Stimulated activated naive B cell treated with anti-CD40 and anti-IgM and Interleukin-4, amounts not matched to agents 10 μg/mL and 1 μg/mL and 100 μg/mL, for 72 hours (primary cell): ENCODE results near the gene OR52N2.

Source experiments
- ATAC-seq, 2 donors: fragments of 150-1000 bp; cut with Tn5 transposase; replicated peaks; 2 replicates each; pipeline ENCODE4 v1.10.0; 2021; ENCODE audit warnings: moderate library complexity in 1 of 2
- DNase-seq: peaks from one replicate; pipeline ENCODE4 v3.0.0; 2021
- H3K27ac Mint-ChIP-seq: one replicate; pipeline ENCODE4 v1.8.0; 2022; ENCODE audit warnings: mild to moderate bottlenecking, mixed read lengths
- H3K27me3 Mint-ChIP-seq, 2 donors: one replicate each; pipeline ENCODE4 v1.8.0; 2022; ENCODE audit warnings: mixed read lengths in 2 of 2
- H3K36me3 Mint-ChIP-seq, 2 donors: one replicate each; pipeline ENCODE4 v1.8.0; 2022; ENCODE audit warnings: mixed read lengths in 2 of 2, mild to moderate bottlenecking in 1 of 2
- H3K4me1 Mint-ChIP-seq, 2 donors: one replicate each; pipeline ENCODE4 v1.8.0; 2022; ENCODE audit warnings: mixed read lengths in 2 of 2, mild to moderate bottlenecking in 1 of 2
- H3K4me3 Mint-ChIP-seq, 2 donors: one replicate each; pipeline ENCODE4 v1.8.0; 2022; ENCODE audit warnings: mild to moderate bottlenecking in 2 of 2, mixed read lengths in 2 of 2, moderate library complexity in 1 of 2
- H3K9me3 Mint-ChIP-seq, 2 donors: one replicate each; pipeline ENCODE4 v1.8.0; 2022; ENCODE audit warnings: mixed read lengths in 2 of 2, mild to moderate bottlenecking in 1 of 2

Gene OR52N2

DNA sequence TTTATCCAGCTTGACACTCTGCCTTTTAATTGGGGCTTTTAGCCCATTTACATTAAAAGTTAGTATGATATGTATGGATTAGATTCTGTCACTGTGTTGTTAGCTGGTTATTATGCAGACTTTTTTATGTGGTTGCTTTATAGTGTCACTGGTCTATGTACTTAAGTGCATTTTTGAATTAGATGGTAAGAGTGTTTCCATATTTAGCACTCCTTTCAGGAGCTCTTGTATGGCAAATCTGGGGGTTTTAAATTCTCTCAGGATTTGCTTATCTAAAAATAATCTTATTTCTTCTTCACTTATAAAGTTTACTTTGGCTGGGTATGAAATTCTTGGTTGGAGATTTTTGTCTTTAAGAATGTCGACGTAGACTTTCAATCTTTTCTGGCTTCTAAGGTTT lies 29.0 kb downstream of the OR52N2 start:
- DNase-seq (no peak), ATAC-seq (no peak)
- Mint-ChIP-seq H3K9me3 (peaks cover 0 to 2% of the 10 kb centered on the region in 2 donors), H3K36me3 (no peaks in the 10 kb centered on the region), H3K4me1 (no peaks in the 10 kb centered on the region), H3K27me3 (peaks cover 21 to 23% of the 10 kb centered on the region in 2 donors), H3K27ac (no peak overlapping the region), H3K4me3 (no peak overlapping the region)

DNA sequence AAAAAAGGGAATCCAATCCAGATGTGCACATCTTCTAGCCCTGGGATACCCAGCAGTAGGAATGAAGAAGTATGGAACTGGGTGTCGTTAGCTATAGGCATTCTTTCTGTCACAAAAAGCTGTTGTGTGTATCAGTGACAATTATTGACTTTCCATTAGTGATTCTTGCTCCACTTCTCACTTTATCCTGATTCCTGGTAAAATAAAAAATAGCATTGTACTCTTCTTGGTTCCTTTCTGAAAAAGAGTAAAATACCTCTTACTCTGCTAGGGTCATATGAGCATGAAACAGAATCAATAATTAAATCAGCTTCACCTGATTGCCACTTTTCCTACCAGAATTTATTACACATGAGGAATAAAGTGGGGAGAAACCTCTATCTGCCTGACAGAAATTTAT lies 33.1 kb downstream of the OR52N2 start, which contains the start of gene OR52E6:
Gene OR52E6 (minus strand): TSS at position 101 of the 400 bp plus-strand sequence. CDS start 0 bp downstream, at position 101.
- H3K4me3 Mint-ChIP-seq = no peak within 1 kb of the TSS
- no peak for DNase-seq
- no peak within 1 kb of the TSS for H3K27ac Mint-ChIP-seq
- H3K9me3 Mint-ChIP-seq = peaks cover 0 to 2% of the 10 kb centered on the region in 2 donors
- no peaks in the 10 kb centered on the region for H3K4me1 Mint-ChIP-seq
- no peaks in the 10 kb centered on the region for H3K36me3 Mint-ChIP-seq
- no peak for ATAC-seq
- H3K27me3 Mint-ChIP-seq = peaks cover 21 to 23% of the 10 kb centered on the region in 2 donors

DNA sequence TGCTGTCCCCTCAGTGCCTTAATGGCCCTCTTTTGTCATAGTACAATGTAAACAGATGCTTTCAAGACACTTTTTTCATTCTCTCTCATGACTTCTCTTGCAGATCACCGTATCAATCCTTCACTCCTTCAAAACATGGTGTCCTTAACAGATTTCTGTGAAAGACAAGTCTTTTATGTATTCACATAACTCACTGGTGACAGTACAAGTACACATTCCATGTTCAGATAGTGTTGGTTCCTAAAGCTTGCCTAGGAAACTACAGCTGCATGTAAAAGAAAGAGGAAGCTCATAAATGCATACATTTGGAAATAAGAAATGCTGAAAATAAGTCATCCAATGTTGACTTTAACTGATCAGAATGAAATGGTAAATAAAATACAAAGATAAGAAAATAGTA lies 38.0 kb downstream of the OR52N2 start:
- peaks cover 0 to 5% of the 10 kb centered on the region in 2 donors for H3K9me3 Mint-ChIP-seq
- H3K27ac Mint-ChIP-seq = no peak overlapping the region
- no peak overlapping the region for H3K4me3 Mint-ChIP-seq
- peaks cover 0 to 7% of the 10 kb centered on the region in 2 donors for H3K27me3 Mint-ChIP-seq
- DNase-seq (no peak), ATAC-seq (no peak)
- no peaks in the 10 kb centered on the region for H3K36me3 Mint-ChIP-seq
- no peaks in the 10 kb centered on the region for H3K4me1 Mint-ChIP-seq

DNA sequence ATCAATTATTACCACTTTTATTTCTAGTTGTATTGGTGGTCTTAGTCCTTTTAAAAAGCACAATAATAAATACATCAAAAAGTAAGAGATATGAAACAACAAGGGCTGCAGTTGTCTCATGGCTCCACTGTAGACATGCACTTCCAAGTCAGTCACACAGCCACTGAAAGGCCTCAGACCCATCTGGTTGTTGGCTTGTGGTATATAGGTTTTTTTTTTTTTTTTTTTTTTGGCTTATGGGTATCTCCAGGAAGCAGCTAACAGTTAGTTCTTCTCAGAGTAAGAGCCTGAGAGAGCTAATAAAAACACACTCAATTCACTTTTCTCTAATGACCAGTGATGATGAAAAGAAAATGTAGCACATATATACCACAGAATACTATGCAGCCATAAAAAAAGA lies 39.0 kb downstream of the OR52N2 start:
- peaks cover 0 to 8% of the 10 kb centered on the region in 2 donors for H3K27me3 Mint-ChIP-seq

DNA sequence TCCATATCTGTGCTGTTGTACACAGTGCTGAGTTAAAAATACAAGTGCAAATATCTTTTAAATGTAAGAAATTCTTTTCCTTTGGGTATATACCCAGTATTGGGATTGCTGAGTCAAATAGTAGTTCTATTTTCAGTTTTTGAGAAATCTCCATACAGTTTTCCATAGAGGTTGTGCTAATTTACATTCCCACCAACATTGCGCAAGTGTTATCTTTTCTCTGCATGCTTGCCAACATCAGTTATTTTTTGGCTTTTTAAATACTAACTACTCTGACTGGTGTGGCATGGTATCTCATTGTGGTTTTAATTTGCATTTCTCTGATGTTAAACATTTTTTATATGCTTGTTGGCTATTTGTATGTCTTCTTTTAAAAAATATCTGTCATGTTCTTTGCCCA lies 42.3 kb downstream of the OR52N2 start:
- DNase-seq (no peak), ATAC-seq (no peak)
- Mint-ChIP-seq H3K4me1 (no peaks in the 10 kb centered on the region), H3K27me3 (peaks cover 6 to 24% of the 10 kb centered on the region in 2 donors), H3K9me3 (peaks cover 6 to 8% of the 10 kb centered on the region in 2 donors), H3K36me3 (no peaks in the 10 kb centered on the region), H3K27ac (no peak overlapping the region), H3K4me3 (no peak overlapping the region)

More for the DNA sequence above, 39.0 kb downstream of the OR52N2 start:
- no peak for ATAC-seq
- H3K4me3 Mint-ChIP-seq = no peak overlapping the region
- no peak for DNase-seq
- H3K27ac Mint-ChIP-seq = no peak overlapping the region
- H3K36me3 Mint-ChIP-seq = no peaks in the 10 kb centered on the region
- H3K4me1 Mint-ChIP-seq = no peaks in the 10 kb centered on the region
- H3K9me3 Mint-ChIP-seq = peaks cover 0 to 5% of the 10 kb centered on the region in 2 donors

DNA sequence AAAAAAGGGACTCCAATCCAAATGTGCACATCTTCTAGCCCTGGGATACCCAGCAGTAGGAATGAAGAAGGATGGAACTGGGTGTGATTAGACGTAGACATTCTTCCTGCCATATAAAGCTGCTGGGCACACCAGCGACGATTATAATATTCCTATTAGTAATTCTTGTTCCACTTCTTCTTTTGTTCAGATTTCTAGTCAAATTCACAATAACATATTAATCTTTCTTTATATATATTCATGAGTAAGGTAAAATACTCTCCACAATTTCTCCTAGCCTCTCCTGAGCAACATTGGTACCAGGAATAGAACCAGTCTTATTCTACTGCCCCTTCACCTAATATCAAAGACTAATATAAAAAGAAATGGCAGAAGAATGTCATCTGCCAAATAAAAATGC lies 48.9 kb downstream of the OR52N2 start, which contains the start of gene OR52E8:
Gene OR52E8 (minus strand): TSS at position 101 of the 400 bp plus-strand sequence. CDS start 0 bp downstream, at position 101.
- no peaks in the 10 kb centered on the region for H3K36me3 Mint-ChIP-seq
- DNase-seq = no peak
- H3K9me3 Mint-ChIP-seq = peaks cover 3 to 6% of the 10 kb centered on the region in 2 donors
- H3K27ac Mint-ChIP-seq = no peak within 1 kb of the TSS
- H3K4me3 Mint-ChIP-seq = no peak within 1 kb of the TSS
- H3K27me3 Mint-ChIP-seq = peaks cover 18 to 22% of the 10 kb centered on the region in 2 donors
- no peak for ATAC-seq
- H3K4me1 Mint-ChIP-seq = no peaks in the 10 kb centered on the region

DNA sequence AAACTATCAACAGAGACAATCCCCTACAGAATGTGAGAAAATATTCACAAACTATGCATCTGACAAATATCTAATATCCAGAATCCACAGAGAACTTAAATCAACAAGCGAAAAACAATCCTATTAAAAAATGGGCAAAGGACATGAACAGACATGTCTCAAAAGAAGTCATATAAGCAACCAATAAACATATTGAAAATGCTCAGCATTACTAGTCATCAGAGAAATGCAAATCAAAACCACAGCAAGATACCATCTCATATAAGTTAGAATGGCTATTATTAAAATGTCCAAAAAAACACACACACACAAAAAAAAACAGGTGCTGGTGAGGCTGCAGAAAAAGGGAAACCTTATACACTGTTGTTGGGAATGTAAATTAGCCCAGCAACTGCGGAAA lies 57.1 kb downstream of the OR52N2 start:
- no peaks in the 10 kb centered on the region for H3K36me3 Mint-ChIP-seq
- no peak for DNase-seq
- H3K9me3 Mint-ChIP-seq = peaks cover 2 to 5% of the 10 kb centered on the region in 2 donors
- H3K4me1 Mint-ChIP-seq = no peaks in the 10 kb centered on the region
- ATAC-seq = no peak
- H3K4me3 Mint-ChIP-seq = no peak overlapping the region
- no peak overlapping the region for H3K27ac Mint-ChIP-seq
- H3K27me3 Mint-ChIP-seq = peaks cover 6 to 27% of the 10 kb centered on the region in 2 donors
